ENCODE results near the gene LRMDA. TPM values are rescaled to one million over a fixed set of nuclear protein-coding genes. Genes with fewer than 3 reads are reported as not detected.
A peak's percentile ranks its signal among the peaks of the same experiment; 100 is the strongest.

The LRMDA gene
- total and polyA plus RNA-seq, 2 of the 13 experiments (the other 11 are each of a cell fraction or from before 2014, with no cell fraction given), result 13.4 to 22.0 TPM

GRCh38 chr10:75408911-75409885, 22.2 kb upstream of the LRMDA start (continued):
- no peak for TF ChIP-seq ZNF383 (CRISPR knock-in tag; IDR thresholded peaks at IDR 0.05; ENCODE audit: borderline replicate concordance)
- TF ChIP-seq BRCA1 (CRISPR knock-in tag; IDR thresholded peaks at IDR 0.05), result no peak
- TF ChIP-seq HNRNPL (IDR thresholded peaks at IDR 0.05; ENCODE audit: low read depth, low read length), result peak; percentile 68; the same call in 1 of the 2 replicates
- TF ChIP-seq ZNF142 (CRISPR knock-in tag; IDR thresholded peaks at IDR 0.05), result peak; percentile 42; the same call in 1 of the 2 replicates
- TF ChIP-seq KLF6 (CRISPR knock-in tag; IDR thresholded peaks at IDR 0.05), result peak; percentile 67; the same call in 1 of the 2 replicates
- TF ChIP-seq ZBTB39 (CRISPR knock-in tag; IDR thresholded peaks at IDR 0.05), result no peak
- peak; percentile 82; the same call in 1 of the 2 replicates for TF ChIP-seq SNAPC2 (CRISPR knock-in tag; IDR thresholded peaks at IDR 0.05)
- no peak for TF ChIP-seq KIAA2018 (CRISPR knock-in tag; IDR thresholded peaks at IDR 0.05; ENCODE audit: borderline replicate concordance)
- TF ChIP-seq ONECUT2 (CRISPR knock-in tag; IDR thresholded peaks at IDR 0.05), result peak; percentile 94
- TF ChIP-seq ZNF317 (CRISPR knock-in tag; IDR thresholded peaks at IDR 0.05), result peak; percentile 72; the same call in 1 of the 2 replicates
- TF ChIP-seq ZNF430 (CRISPR knock-in tag; IDR thresholded peaks at IDR 0.05), result peak; percentile 85; the same call in 1 of the 2 replicates

Data from HepG2 (cell line).